GM12872 (cell line): ENCODE measurements around the gene FBXO44.

Source experiments
- TF ChIP-seq, protein P1 (sequence below): IDR thresholded peaks from 3 replicates; pipeline ENCODE4 v1.5.1; 2011; ENCODE audit warnings: low read depth, mild to moderate bottlenecking, low read length, moderate library complexity; ENCODE audit not compliant: insufficient read depth

The FBXO44 gene

GRCh38 chr1:11676386-11677103 lies 21.9 kb downstream of the FBXO44 start:
- TF ChIP-seq, protein P1, sequence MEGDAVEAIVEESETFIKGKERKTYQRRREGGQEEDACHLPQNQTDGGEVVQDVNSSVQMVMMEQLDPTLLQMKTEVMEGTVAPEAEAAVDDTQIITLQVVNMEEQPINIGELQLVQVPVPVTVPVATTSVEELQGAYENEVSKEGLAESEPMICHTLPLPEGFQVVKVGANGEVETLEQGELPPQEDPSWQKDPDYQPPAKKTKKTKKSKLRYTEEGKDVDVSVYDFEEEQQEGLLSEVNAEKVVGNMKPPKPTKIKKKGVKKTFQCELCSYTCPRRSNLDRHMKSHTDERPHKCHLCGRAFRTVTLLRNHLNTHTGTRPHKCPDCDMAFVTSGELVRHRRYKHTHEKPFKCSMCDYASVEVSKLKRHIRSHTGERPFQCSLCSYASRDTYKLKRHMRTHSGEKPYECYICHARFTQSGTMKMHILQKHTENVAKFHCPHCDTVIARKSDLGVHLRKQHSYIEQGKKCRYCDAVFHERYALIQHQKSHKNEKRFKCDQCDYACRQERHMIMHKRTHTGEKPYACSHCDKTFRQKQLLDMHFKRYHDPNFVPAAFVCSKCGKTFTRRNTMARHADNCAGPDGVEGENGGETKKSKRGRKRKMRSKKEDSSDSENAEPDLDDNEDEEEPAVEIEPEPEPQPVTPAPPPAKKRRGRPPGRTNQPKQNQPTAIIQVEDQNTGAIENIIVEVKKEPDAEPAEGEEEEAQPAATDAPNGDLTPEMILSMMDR = no peak

GRCh38 chr1:11678442-11678841 lies 23.8 kb downstream of the FBXO44 start:
- TF ChIP-seq, protein P1 = no peak

GRCh38 chr1:11680270-11681070 lies 25.8 kb downstream of the FBXO44 start:
- TF ChIP-seq, protein P1 = no peak

GRCh38 chr1:11681071-11681771 lies 26.5 kb downstream of the FBXO44 start, which contains the start of gene MAD2L2:
Gene MAD2L2 (minus strand): TSS chr1:11681148. CDS start chr1:11680601, 547 bp downstream.
- TF ChIP-seq, protein P1 = no peak

- TF ChIP-seq, protein P1 = no peak
These were observed 27.7 kb downstream of the FBXO44 start for GRCh38 chr1:11682287-11682771.

GRCh38 chr1:11682799-11683198 lies 28.1 kb downstream of the FBXO44 start:
- TF ChIP-seq, protein P1 = no peak

- TF ChIP-seq, protein P1 = no peak
These were observed 29.4 kb downstream of the FBXO44 start for GRCh38 chr1:11684070-11684469.
